ENCODE results near the gene TEX13B. TPM values are rescaled to one million over a fixed set of nuclear protein-coding genes. Genes with fewer than 3 reads are reported as not detected.

TEX13B gene
- total and polyA plus RNA-seq, 2 donors (not counting 3 experiments of a cell fraction or from before 2014, with no cell fraction given) = not detected

GRCh38 chrX:108018656-108019381 lies 36.6 kb upstream of the TEX13B start:
- no peak for FAIRE-seq
- Histone ChIP-seq H3K4me3 (replicated peaks in 1 of 3; ENCODE audit: insufficient read depth in 1 of 3, low read depth in 1 of 3, low read length in 3 of 3) (no peak overlapping the region), H3K4me2 (ENCODE audit: insufficient read depth, low read length) (no peak overlapping the region), H3K9me3 (replicated peaks; ENCODE audit: control insufficient read depth, insufficient read depth, low read length) (no peaks in the 10 kb centered on the region), H3K36me3 (ENCODE audit: control insufficient read depth in 2 of 2, extremely low read depth in 1 of 2, insufficient read depth in 2 of 2, low read length in 2 of 2) (no peaks in the 10 kb centered on the region), H3K4me1 (ENCODE audit: control insufficient read depth, extremely low read depth, insufficient read depth, low read length) (peaks cover 16% of the 10 kb centered on the region), H3K9me1 (replicated peaks; ENCODE audit: control insufficient read depth, extremely low read depth, insufficient read depth, low read length) (no peaks in the 10 kb centered on the region), H3K27me3 (ENCODE audit: control insufficient read depth in 2 of 2, insufficient read depth in 2 of 2, low read length in 2 of 2) (no peaks in the 10 kb centered on the region), H2AFZ (ENCODE audit: low read depth, low read length) (no peak overlapping the region), H3K79me2 (ENCODE audit: control insufficient read depth, insufficient read depth, low read length) (no peaks in the 10 kb centered on the region), H3K27ac (ENCODE audit: insufficient read depth, low read depth, low read length) (no peak overlapping the region), H4K20me1 (replicated peaks; ENCODE audit: control insufficient read depth, extremely low read depth, insufficient read depth, low read length) (no peaks in the 10 kb centered on the region), H3K9ac (replicated peaks; ENCODE audit: extremely low read depth, insufficient read depth, low read length) (no peak overlapping the region)
- no TSS peak for BruUV-seq (replicated peaks)
- TF ChIP-seq POLR2AphosphoS5 (IDR thresholded peaks at IDR 0.05; ENCODE audit: insufficient read depth, low read depth, low read length) (no peak), CTCF (IDR thresholded peaks at IDR 0.05; ENCODE audit: extremely low read depth in 1 of 2, insufficient read depth in 1 of 2, low read depth in 1 of 2, low read length in 2 of 2) (no peak), EZH2 (IDR thresholded peaks at IDR 0.05; ENCODE audit: borderline replicate concordance, low read depth, low read length, severe bottlenecking) (no peak), GATA2 (IDR thresholded peaks at IDR 0.05; ENCODE audit: insufficient read depth, insufficient read length, low read depth, low read length) (no peak), POLR2A (IDR thresholded peaks at IDR 0.05; ENCODE audit: low read depth, low read length) (no peak), JUN (IDR thresholded peaks at IDR 0.05; ENCODE audit: borderline replicate concordance, insufficient read depth, insufficient read length, low read depth) (no peak), MAX (IDR thresholded peaks at IDR 0.05; ENCODE audit: insufficient read depth, insufficient read length) (no peak), FOS (IDR thresholded peaks at IDR 0.05; ENCODE audit: borderline replicate concordance, insufficient read depth, low read length) (no peak), MYC (IDR thresholded peaks at IDR 0.05; ENCODE audit: low read depth, low read length) (no peak)
- dilution Hi-C loops (cut with MboI; ENCODE audit: extremely low pct_ligation_motif_present, low sequenced_read_pairs) = no loop called here
- ChIA-PET POLR2A (no interaction called here), CTCF (interaction anchor here (0.8 to 1.0 kb wide), 2 partner anchors 52 to 121 kb away, joined by 3 read pairs; no protein-coding TSS in a partner anchor)
- intact Hi-C loops (cut with micrococcal nuclease) = no loop called here
- DNase-seq (ENCODE audit: low read depth, low spot score) = no peak
